ENCODE data around the gene S100A9.
"Not testable (repeated sequence)": the region's sequence is repeated elsewhere in the genome, so short reads cannot be mapped to it uniquely, and the experiment has no call there.

GRCh38 chr1:153405825-153406599 is 48.4 kb downstream of the S100A9 start:
- TF ChIP-seq, protein P1, sequence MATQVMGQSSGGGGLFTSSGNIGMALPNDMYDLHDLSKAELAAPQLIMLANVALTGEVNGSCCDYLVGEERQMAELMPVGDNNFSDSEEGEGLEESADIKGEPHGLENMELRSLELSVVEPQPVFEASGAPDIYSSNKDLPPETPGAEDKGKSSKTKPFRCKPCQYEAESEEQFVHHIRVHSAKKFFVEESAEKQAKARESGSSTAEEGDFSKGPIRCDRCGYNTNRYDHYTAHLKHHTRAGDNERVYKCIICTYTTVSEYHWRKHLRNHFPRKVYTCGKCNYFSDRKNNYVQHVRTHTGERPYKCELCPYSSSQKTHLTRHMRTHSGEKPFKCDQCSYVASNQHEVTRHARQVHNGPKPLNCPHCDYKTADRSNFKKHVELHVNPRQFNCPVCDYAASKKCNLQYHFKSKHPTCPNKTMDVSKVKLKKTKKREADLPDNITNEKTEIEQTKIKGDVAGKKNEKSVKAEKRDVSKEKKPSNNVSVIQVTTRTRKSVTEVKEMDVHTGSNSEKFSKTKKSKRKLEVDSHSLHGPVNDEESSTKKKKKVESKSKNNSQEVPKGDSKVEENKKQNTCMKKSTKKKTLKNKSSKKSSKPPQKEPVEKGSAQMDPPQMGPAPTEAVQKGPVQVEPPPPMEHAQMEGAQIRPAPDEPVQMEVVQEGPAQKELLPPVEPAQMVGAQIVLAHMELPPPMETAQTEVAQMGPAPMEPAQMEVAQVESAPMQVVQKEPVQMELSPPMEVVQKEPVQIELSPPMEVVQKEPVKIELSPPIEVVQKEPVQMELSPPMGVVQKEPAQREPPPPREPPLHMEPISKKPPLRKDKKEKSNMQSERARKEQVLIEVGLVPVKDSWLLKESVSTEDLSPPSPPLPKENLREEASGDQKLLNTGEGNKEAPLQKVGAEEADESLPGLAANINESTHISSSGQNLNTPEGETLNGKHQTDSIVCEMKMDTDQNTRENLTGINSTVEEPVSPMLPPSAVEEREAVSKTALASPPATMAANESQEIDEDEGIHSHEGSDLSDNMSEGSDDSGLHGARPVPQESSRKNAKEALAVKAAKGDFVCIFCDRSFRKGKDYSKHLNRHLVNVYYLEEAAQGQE (IDR thresholded peaks at IDR 0.05; ENCODE audit: unreplicated experiment) = not testable (repeated sequence)
- TF ChIP-seq, protein P2, sequence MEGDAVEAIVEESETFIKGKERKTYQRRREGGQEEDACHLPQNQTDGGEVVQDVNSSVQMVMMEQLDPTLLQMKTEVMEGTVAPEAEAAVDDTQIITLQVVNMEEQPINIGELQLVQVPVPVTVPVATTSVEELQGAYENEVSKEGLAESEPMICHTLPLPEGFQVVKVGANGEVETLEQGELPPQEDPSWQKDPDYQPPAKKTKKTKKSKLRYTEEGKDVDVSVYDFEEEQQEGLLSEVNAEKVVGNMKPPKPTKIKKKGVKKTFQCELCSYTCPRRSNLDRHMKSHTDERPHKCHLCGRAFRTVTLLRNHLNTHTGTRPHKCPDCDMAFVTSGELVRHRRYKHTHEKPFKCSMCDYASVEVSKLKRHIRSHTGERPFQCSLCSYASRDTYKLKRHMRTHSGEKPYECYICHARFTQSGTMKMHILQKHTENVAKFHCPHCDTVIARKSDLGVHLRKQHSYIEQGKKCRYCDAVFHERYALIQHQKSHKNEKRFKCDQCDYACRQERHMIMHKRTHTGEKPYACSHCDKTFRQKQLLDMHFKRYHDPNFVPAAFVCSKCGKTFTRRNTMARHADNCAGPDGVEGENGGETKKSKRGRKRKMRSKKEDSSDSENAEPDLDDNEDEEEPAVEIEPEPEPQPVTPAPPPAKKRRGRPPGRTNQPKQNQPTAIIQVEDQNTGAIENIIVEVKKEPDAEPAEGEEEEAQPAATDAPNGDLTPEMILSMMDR (conservative IDR thresholded peaks at IDR 0.05; ENCODE audit: low read depth in 2 of 2) = not testable (repeated sequence)
- not testable (repeated sequence) for TF ChIP-seq EZH2 (IDR thresholded peaks at IDR 0.05; ENCODE audit: low read depth, unreplicated experiment)
